ENCODE data around the gene MYO9B. TPM values are rescaled to one million over a fixed set of nuclear protein-coding genes. Genes with fewer than 3 reads are reported as not detected.

Gene MYO9B
- total RNA-seq, 1 experiment from 2014 or later, result 27.5 TPM

DNA sequence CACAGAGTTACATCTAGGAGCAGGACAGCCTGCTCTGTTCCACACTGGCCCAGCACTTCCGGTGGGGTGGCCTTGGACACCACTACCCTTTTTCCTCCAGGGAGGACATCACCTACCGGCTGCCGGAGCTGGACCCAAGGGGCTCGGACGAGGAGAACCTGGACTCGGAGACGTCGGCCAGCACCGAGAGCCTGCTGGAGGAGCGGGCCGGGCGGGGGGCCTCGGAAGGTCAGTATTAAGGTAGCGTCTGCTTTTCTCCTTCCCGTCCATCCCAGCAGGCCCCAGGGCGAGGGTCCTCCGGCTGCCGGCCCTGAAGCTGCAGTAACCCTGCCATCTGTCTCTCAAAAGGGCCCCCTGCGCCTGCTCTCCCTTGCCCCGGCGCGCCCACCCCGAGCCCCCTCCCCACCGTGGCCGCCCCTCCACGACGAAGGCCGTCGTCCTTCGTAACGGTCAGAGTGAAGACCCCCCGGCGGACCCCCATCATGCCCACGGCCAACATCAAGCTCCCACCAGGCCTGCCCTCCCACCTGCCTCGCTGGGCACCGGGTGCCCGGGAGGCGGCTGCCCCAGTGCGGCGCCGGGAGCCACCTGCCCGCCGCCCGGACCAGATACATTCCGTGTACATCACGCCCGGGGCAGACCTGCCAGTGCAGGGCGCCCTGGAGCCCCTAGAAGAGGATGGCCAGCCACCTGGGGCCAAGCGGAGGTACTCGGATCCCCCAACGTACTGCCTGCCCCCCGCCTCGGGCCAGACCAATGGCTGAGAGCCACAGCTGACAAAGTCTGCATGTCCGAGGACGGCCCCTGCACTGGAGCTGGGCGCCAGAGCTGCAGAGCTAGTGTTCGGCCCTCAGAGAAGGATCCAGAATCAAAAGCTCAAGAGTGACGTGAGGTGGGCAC is 136.2 kb downstream of the MYO9B start:
- no peak for DNase-seq (ENCODE audit: low read depth)

- no peak for DNase-seq (ENCODE audit: low read depth)
These were observed 137.8 kb downstream of the MYO9B start for GRCh38 chr19:17213334-17213733.

DNA sequence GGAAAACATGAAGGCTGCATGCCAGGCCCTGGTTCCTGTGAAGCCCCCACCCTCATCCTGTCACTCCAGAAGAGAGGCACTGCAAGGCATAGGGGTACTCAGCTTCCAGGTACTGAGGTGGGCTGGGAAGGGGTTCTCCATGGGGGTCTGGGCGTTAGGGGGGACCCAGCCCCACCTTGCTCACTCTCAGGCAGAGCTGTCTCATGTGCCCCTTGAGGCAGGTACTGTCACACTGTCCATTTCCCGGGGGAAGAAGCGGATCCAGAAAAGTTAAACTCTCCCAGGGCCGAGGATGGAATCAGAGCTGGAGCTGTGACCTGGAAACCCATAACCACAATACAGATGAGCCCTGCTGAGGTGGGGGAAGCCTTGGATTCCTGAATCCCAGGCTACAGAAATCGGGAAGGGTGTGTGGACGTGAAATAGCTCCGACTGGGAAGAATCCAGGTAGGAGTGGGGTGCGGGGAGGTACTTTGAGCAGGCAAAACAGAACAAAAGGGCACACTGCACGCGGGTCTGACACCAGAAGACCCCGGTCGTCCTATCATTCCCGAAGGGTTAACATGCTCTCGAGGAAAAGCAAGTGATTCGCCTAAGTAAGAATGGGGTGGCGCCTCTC is 139.0 kb downstream of the MYO9B start:
- DNase-seq (ENCODE audit: low read depth), result no peak

GRCh38 chr19:17215127-17215971 is 139.8 kb downstream of the MYO9B start, which contains the start of gene USE1:
Gene USE1 (plus strand): TSS chr19:17215357. CDS start chr19:17215406, 49 bp downstream.
- peak; percentile 94 for DNase-seq (ENCODE audit: low read depth)

DNA sequence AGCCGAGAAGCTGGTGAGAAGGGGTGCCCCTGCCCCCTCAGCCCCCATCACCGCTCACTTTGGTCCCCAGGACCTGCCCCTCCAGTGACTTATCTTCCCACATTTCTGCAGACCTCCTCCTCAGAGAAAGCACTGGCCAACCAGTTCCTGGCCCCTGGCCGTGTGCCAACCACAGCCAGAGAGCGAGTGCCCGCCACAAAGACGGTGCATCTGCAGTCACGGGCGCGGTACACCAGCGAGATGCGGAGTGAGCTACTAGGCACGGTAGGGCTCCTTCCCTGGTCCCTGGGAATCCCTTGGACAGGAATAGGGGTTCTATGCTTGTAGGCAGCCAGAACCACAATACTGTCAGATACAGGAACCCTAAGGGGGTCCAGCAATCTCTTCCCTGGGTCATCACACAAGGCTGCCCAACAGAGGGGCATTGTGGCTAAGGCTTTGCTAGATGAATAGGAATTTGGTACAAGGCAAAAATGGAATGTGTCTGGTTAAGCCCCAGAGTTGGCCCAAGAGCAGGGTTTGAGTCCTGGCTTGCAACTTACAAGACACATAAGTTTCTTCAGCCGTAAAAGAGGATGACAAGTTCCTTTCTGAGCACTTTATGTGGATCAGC is 140.6 kb downstream of the MYO9B start:
- DNase-seq (ENCODE audit: low read depth), result no peak

- no peak for DNase-seq (ENCODE audit: low read depth)
These were observed 143.7 kb downstream of the MYO9B start for GRCh38 chr19:17219286-17219685.

DNA sequence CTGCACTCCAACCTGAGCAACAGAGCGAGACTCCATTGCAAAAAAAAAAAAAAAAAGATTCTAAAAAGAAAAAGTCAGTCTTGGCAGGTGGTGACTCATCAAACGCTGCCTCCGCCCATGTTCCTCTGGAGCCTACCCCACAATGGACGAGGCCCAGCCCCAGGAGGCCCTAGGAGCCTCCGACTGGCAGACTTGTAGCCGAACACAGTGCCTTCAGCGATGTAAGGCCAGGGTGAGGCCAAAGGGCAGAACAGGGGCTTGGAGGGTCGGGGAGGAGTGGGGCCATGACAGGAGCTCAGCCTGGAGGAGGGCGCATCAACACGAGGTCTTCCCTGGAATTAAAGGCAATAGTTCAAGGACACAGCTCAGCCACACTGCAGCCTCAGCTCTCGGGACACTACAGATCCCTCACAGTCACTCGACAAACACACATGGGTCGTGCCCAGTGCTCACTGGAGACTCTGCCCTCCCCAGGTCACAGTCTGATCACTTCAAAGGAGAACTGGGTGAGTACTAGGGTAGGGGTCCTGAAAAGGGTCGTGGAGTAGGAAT is 144.7 kb downstream of the MYO9B start:
- peak; percentile 89 for DNase-seq (ENCODE audit: low read depth)

GRCh38 chr19:17225053-17225452 is 149.5 kb downstream of the MYO9B start:
- no peak for DNase-seq (ENCODE audit: low read depth)

DNA sequence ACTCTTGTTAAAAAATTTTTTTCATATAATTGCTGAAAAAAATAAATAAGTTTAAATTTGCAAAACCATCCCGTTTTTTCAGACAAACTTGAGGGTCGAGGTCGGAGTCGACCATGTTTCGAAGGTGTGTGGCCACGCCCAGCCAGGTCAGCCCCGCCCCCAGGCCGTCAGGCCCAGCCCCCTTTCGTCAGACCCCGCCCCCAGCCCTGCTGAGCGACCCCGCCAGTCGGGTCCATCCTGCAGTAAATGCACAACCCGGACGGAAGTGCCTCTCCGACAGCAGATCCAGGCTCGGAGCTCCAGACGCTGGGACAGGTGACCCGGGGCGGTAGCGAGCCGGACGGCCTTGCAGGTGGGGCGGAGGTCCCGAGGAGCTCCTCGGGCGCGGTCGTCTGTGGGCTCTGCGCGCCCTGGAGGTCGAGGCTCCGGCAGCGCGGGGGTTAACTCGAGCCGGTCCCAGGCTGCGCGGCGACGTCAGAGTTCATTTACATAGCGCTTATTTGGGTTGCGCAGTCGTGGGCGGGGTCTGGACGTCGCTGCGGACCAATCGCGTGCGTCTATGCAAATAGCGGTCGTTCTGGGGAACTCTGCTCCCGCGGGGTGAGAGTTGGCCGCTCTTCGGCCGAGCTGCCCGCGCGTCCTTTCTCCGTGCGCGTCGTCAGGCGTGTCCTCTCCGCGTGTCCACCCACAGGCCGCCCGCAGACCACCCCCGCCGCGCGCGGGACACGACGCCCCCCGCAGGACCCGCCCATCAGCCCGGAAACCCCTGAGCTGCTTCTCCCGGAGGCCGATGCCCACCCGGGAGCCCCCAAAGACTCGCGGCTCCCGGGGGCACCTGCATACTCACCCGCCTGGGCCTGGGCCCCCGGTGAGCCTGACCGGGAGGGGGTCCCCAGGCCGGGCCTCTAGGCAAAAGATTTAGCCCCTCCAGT is 150.7 kb downstream of the MYO9B start, which contains the start of gene OCEL1:
Gene OCEL1, plus strand, starts transcription at position 225 of the 932 bp plus-strand sequence. Its CDS starts 22 bp downstream, at position 247.
- DNase-seq (ENCODE audit: low read depth), result peak; percentile 99

GRCh38 chr19:17227798-17228367 is 152.3 kb downstream of the MYO9B start:
- DNase-seq (ENCODE audit: low read depth), result no peak

DNA sequence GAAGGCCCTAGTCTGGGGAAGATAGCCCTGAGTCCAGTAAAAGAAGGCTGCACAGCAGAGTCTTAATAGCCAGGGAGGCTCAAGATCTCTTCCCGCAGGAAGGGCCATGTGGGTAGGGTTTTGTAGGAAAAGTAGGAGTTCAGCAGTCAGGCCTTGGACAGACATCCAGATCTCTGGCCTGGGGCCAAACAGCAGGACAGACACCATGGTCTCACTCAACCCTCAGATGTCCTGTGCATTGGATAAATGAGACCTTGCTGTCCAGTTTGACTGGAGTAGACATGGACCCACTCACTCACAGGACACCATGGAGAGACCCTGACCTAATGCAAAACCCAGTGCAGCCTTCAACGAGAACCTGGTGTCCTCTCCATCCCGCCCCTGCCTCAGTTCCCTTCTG is 154.3 kb downstream of the MYO9B start:
- no peak for DNase-seq (ENCODE audit: low read depth)

DNA sequence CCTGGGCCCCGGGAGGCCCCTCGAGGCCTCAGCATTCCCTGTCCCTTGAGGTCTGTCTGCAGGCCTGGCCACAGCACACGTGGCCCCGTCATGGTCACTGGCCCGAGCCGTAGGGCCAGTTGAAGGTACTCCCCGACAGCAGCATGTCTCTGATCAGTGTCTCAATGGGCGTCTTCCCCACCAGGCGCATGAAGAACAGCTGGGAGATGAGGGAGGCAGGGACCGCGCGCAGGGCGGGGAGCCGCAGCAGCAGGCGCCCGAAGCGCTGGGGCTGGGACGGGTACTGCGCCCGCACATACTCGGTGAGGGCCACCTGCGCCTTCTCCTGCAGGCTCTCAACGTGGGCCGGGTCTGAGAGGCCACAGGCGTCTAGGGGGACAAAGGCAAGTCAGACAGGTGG is 156.7 kb downstream of the MYO9B start:
- DNase-seq (ENCODE audit: low read depth), result no peak

DNA sequence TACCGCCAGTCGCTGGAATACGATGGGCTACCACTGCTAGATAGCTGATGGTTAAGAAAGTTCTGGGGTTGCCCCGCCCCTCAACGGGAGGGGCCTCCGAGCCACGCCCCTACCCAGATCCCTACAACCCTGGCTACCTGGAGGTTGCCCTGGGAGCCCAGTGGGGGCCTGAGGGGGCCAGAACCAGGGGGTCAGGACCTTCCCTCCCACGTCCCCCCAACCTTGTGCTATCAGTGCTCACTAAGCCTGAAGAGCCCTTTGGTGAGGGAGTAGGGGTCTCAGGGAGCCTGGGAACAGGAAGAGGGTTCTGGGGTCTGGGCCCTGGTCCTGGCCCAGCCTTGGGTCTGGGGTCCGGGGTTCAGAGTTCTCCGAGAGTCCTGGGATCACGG is 159.3 kb downstream of the MYO9B start:
- peak; percentile 72 for DNase-seq (ENCODE audit: low read depth)

GRCh38 chr19:17235300-17235970 is 159.9 kb downstream of the MYO9B start:
- DNase-seq (ENCODE audit: low read depth), result peak; percentile 82

DNA sequence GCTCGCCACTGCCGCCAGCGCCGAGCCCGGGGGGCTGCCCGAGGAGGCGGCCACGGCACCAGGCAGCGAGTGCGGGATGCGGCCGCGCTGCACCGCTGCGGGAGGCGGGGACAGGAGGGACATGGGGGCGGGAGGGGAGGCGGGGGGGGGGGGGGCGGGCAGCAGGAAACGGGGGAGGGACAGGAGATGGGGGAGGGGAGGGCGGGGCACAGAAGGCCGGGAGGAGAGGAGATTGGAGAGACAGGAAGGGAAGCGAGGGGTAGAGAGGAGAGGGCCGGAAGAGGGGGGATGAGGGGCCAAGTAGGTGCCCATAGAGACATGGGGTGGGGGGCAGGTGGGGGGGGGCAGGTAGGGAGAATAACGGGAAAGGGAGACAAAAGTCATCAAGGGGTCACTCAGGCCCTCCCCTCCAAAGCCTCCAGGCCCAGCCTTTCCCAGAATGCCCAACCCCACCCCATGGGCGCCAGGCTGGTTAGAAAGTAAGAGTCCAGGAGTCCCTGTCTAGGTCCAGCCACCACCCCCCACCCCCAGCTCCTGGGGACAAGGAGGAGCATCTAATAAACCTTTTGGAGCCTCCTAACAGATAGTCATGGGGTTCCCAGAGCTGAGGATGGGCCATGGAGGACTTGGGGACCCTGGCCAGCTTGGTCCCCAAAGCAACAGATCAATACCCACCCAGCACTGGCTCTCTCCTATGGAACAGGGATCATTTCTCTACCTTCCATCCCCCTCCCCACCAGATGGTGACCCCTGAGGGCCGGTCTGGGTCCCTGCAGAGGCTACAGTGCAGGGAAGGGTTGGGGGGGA is 160.6 kb downstream of the MYO9B start:
- DNase-seq (ENCODE audit: low read depth), result peak; percentile 66

DNA sequence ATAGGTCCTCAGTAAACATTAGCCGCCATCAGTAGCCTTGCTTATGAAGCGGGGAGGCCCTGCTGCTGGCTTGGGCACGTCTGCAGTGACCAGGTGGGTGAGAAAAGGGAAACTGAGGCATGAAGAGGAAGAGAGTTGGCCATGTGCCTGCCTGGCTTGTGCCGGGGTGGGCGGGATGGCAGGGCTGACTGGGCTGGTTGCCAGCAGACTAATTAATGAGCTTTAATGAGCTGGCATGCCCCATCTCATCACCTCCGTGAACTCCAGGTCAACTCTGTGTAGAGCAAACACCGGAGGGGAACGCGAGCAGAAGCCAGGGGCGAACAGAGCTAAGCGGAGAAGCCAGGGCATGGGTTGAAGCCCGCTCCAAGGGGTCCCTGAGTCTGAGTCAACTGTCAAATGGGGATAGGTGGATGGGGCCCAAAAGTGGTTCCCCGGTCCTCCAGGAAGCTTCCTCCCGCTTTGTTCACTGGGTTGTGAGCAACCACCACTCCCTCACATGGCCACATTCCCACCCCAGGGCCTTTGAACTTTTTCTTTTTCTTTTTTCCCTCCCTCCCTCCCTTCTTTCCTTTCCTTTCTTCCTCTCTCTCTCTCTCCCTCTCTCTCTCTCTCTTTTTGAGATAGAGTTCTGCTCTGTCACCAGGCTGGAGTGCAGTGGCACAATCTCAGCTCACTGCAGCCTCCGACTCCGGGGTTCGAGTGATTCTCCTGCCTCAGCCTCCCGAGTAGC is 161.4 kb downstream of the MYO9B start:
- DNase-seq (ENCODE audit: low read depth), result no peak

Data from Daoy (cell line).